HG03159 (cell line): ENCODE results near the gene C12orf43.
"Not testable (repeated sequence)": the region's sequence is repeated elsewhere in the genome, so short reads cannot be mapped to it uniquely, and the experiment has no call there.

Experiments used
- ATAC-seq: cut with Tn5 transposase; IDR thresholded peaks from one replicate; pipeline ENCODE4 v1.9.1; 2021; ENCODE audit warnings: mild to moderate bottlenecking, moderate library complexity; ENCODE audit not compliant: unreplicated experiment

Gene C12orf43

GRCh38 chr12:121015825-121016766, at the start of gene C12orf43:
Gene C12orf43, minus strand, starts transcription at chr12:121016487. Its CDS starts 13 bp downstream, at chr12:121016474.
- peak; percentile 96 for ATAC-seq

- ATAC-seq: no peak
Observed at GRCh38 chr12:121065345-121065744, 49.1 kb upstream of the C12orf43 start.

GRCh38 chr12:121064586-121064985, 48.3 kb upstream of the C12orf43 start:
- not testable (repeated sequence) for ATAC-seq

- ATAC-seq: no peak
Observed at GRCh38 chr12:121064116-121064515, 47.8 kb upstream of the C12orf43 start.

- no peak for ATAC-seq
Observed at GRCh38 chr12:121062391-121063045, 46.2 kb upstream of the C12orf43 start.

GRCh38 chr12:121061831-121062230, 45.5 kb upstream of the C12orf43 start:
- no peak for ATAC-seq

GRCh38 chr12:121060149-121061001, 44.1 kb upstream of the C12orf43 start:
- ATAC-seq: peak; percentile 88

GRCh38 chr12:121059031-121059898, 43.0 kb upstream of the C12orf43 start:
- ATAC-seq: peak; percentile 13

- ATAC-seq: no peak
Observed at GRCh38 chr12:121057794-121058193, 41.5 kb upstream of the C12orf43 start.

GRCh38 chr12:121053706-121054105, 37.4 kb upstream of the C12orf43 start:
- ATAC-seq: no peak

- no peak for ATAC-seq
Observed at GRCh38 chr12:121050725-121051124, 34.4 kb upstream of the C12orf43 start.

- ATAC-seq: no peak
Observed at GRCh38 chr12:121048442-121048841, 32.2 kb upstream of the C12orf43 start.

- not testable (repeated sequence) for ATAC-seq
Observed at GRCh38 chr12:121047400-121047799, 31.1 kb upstream of the C12orf43 start.

GRCh38 chr12:121043067-121043466, 26.8 kb upstream of the C12orf43 start:
- ATAC-seq: no peak

GRCh38 chr12:121038861-121039668, 22.8 kb upstream of the C12orf43 start, which contains the start of gene OASL:
Gene OASL, minus strand, starts transcription at chr12:121039246. Its CDS starts 275 bp downstream, at chr12:121038971.
- ATAC-seq: peak; percentile 77

- no peak for ATAC-seq
Observed at GRCh38 chr12:121036810-121037326, 20.6 kb upstream of the C12orf43 start.

GRCh38 chr12:121034616-121035305, 18.5 kb upstream of the C12orf43 start:
- ATAC-seq: no peak

GRCh38 chr12:121033625-121034349, 17.5 kb upstream of the C12orf43 start:
- no peak for ATAC-seq
